Fibroblast of the aortic adventitia (primary cell): ENCODE data around the gene GMPR2. TPM values are rescaled to one million over a fixed set of nuclear protein-coding genes. Genes with fewer than 3 reads are reported as not detected.

Source experiments
- DNase-seq: peaks from one replicate; pipeline ENCODE4 v3.0.0-alpha.2; 2010; ENCODE audit warnings: low read depth
- H3K4me3 ChIP-seq: 2 replicates; pipeline ENCODE4 v1.5.1; 2011; ENCODE audit warnings: low read depth, mild to moderate bottlenecking, control low read depth, low read length, moderate library complexity
- total RNA-seq: library from RNA; depleted of rRNA; stranded (reverse); fragments of >200 nt; gene quantifications from 2 replicates; pipeline ENCODE4 v1.2.3, GENCODE V29; 2012; ENCODE audit warnings: low replicate concordance
- TF ChIP-seq, protein P1 (sequence below): IDR thresholded peaks from 2 replicates; pipeline ENCODE4 v1.5.1; 2011; ENCODE audit warnings: mild to moderate bottlenecking, low read length, control low read depth, inconsistent platforms; ENCODE audit not compliant: insufficient read depth

GMPR2 gene
- total RNA-seq, 1 donor, result 53.6 TPM

DNA sequence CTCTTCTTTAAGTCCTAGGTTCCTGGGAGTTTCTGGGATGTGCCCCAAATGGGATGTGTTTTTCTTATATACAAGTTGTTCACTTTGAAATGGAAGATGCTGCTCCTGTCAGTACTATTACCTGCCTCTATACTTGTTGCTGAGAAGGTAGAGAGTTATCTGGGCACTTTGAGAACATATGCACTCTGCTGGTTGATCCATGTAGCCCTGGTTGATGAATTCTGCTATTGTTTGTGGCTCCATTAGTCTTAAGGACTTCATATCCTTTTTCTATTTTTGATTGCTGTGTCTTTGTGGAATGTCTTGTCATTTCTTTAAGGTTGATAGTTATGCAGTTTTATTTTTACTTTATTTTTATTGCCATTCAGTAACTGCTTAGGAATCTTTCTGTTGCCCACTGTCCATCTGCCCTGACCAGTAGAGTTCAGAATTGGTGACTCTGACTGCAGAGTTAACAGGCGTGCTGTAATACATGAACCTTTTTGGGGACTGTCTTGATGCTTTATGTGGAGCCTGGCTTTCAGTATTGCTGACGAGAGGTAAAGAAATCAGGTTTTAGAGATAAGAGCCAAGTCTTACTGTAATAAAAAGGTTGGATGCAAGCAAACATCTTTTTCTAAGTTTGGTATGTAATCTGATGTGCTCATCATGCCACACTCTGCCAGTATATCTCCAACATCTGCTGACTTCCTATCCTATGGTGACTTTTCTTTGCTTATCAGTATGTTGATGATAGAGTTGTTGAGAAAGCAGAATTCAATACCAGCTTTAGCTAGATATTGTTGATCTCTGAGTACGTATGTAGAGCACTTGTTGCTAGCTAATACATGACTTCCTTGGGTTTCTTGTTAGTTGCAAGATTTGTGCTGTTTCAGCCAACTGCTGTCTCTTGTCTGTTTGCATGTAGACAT, 1.6 kb downstream of the GMPR2 start:
- no peak overlapping the region for H3K4me3 ChIP-seq
- DNase-seq, result no peak
- TF ChIP-seq, protein P1, sequence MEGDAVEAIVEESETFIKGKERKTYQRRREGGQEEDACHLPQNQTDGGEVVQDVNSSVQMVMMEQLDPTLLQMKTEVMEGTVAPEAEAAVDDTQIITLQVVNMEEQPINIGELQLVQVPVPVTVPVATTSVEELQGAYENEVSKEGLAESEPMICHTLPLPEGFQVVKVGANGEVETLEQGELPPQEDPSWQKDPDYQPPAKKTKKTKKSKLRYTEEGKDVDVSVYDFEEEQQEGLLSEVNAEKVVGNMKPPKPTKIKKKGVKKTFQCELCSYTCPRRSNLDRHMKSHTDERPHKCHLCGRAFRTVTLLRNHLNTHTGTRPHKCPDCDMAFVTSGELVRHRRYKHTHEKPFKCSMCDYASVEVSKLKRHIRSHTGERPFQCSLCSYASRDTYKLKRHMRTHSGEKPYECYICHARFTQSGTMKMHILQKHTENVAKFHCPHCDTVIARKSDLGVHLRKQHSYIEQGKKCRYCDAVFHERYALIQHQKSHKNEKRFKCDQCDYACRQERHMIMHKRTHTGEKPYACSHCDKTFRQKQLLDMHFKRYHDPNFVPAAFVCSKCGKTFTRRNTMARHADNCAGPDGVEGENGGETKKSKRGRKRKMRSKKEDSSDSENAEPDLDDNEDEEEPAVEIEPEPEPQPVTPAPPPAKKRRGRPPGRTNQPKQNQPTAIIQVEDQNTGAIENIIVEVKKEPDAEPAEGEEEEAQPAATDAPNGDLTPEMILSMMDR, result no peak

DNA sequence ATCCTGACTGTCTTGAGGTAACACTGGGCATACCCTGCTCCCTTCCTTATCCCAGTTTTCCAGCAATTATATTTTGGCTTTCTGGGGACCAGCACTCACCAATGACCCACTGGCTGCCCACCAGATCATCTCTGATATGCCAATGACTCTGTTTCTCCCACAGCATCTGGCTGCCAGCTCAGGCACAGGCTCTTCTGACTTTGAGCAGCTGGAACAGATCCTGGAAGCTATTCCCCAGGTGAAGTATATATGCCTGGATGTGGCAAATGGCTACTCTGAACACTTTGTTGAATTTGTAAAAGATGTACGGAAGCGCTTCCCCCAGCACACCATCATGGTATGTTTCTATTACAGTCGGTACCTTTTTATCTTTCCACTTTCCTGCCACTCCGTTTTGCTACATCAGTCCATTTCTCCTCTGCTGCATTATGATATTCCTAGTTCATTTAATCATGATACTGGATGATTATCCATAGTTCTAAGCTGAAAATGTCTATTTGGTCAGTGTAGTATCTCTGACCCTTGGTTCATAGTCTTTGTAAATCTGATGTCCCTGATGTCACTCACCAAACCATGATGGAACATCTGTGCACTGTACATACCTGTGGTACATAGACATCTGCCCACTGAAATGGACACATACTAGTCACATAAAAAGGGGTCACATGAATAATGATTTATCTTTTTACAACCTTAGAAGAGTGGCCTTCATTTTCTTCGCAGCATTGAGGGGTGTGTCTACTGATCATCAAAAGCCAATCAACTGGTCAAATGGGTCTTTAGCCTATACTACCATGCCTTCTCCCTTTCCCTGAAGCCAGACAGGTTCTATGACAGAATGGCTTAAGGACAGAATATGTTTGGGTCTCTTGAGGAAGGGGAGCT, 3.3 kb downstream of the GMPR2 start:
- TF ChIP-seq, protein P1, result no peak
- DNase-seq, result no peak
- H3K4me3 ChIP-seq, result no peak overlapping the region

DNA sequence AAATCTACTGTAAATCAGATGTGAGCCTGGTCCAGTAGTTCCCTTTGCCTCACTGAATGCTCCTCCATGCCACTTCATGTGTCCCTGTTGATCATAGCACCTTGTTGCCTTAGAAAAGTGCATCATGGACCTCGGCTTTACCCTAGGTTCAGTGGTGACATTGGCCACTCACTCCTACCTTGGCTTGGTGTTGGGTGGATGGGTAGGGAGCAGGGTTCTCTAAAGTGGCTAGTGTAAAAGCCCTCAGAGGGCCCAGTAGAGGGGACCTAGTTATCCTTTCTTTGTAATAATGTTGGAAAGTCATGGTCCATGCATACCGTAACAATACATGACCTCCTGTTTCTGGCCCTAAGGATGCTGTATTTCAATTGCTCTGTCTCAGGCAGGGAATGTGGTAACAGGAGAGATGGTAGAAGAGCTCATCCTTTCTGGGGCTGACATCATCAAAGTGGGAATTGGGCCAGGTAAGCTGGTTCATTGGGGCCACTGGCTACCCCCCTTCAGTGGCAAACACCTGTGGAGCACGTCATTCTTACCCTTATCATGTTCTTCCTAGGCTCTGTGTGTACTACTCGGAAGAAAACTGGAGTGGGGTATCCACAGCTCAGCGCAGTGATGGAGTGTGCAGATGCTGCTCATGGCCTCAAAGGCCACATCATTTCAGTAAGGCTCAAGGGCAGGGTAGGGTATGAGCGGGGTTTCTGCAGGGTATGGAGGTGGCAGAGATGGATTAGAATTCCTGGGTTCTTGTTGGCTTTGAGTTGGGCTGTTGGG, 4.1 kb downstream of the GMPR2 start:
- TF ChIP-seq, protein P1, result no peak
- no peak for DNase-seq
- no peak overlapping the region for H3K4me3 ChIP-seq

DNA sequence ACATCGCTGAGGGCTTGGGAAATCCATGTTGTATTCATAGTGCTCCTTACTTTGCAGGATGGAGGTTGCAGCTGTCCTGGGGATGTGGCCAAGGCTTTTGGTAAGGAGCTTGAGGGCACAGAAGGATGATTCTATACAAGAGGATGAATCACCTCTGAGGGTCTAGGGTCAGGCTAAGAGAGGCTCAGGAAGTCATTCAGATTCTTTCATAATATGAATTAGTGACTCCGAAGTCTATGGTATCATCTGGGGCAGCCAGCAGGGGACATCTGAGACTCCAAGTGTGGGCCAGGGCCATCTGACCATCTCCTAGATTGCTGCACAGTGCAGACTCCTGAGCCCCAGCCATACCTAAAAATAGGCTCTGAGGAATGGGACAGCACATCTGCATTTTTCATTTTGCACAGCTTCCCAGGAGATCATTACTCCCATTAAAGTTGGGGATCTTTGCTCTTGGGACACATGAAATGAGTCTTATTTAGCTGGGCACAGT, 4.8 kb downstream of the GMPR2 start:
- DNase-seq, result no peak
- no peak overlapping the region for H3K4me3 ChIP-seq
- TF ChIP-seq, protein P1, result no peak

DNA sequence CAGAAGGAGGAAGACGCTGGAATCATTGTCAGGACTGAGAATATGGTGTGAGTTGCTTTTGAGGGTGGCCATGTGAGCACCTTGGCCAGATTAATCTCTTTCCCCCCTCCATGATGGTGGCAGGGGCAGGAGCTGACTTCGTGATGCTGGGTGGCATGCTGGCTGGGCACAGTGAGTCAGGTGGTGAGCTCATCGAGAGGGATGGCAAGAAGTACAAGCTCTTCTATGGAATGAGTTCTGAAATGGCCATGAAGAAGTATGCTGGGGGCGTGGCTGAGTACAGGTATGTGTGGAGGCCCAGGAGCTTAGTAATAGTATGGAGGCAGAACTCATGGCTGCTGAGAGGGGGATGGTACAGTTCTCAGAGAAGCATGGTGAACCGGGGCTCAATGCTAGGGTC, 5.4 kb downstream of the GMPR2 start:
- no peak for DNase-seq
- TF ChIP-seq, protein P1, result no peak
- H3K4me3 ChIP-seq, result no peak overlapping the region

DNA sequence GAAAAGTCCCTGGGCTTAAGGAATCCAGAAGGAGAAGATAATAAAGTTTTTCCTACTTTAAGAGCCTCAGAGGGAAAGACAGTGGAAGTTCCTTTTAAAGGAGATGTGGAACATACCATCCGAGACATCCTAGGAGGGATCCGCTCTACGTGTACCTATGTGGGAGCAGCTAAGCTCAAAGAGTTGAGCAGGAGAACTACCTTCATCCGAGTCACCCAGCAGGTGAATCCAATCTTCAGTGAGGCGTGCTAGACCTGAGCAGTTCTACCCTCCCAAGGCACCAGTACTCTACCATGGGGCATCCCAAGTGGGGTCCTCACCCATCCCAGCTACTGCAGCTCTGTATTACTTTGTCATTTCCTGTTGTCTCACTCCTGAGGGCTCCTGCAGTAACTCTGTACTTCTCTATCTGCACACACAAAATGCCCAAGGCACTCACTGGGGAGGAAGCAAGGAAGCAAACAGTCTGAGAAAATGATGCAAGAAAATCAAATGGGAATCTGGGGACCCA, 5.9 kb downstream of the GMPR2 start:
- H3K4me3 ChIP-seq, result no peak overlapping the region
- DNase-seq, result no peak
- TF ChIP-seq, protein P1, result no peak
